Stimulated activated CD8-positive, alpha-beta memory T cell treated with anti-CD3 and anti-CD28 coated beads, Interleukin-2, amount 100 ng/mL, for 48 hours (primary cell): ENCODE results near the gene TNFAIP3.
"Not testable (repeated sequence)": the region's sequence is repeated elsewhere in the genome, so short reads cannot be mapped to it uniquely, and the experiment has no call there.

ENCODE experiments used
- DNase-seq, 2 donors: peaks; one replicate each; pipeline ENCODE4 v3.0.0-alpha.2; 2020; ENCODE audit warnings: low read depth in 2 of 2

TNFAIP3 gene

DNA sequence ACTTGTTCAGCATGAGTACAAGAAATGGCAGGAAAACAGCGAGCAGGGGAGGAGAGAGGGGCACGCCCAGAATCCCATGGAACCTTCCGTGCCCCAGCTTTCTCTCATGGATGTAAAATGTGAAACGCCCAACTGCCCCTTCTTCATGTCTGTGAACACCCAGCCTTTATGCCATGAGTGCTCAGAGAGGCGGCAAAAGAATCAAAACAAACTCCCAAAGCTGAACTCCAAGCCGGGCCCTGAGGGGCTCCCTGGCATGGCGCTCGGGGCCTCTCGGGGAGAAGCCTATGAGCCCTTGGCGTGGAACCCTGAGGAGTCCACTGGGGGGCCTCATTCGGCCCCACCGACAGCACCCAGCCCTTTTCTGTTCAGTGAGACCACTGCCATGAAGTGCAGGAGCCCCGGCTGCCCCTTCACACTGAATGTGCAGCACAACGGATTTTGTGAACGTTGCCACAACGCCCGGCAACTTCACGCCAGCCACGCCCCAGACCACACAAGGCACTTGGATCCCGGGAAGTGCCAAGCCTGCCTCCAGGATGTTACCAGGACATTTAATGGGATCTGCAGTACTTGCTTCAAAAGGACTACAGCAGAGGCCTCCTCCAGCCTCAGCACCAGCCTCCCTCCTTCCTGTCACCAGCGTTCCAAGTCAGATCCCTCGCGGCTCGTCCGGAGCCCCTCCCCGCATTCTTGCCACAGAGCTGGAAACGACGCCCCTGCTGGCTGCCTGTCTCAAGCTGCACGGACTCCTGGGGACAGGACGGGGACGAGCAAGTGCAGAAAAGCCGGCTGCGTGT, 11.6 kb downstream of the TNFAIP3 start:
- DNase-seq = no peak

GRCh38 chr6:137879299-137879698, 12.2 kb downstream of the TNFAIP3 start:
- DNase-seq = no peak

- DNase-seq = no peak
Measured at GRCh38 chr6:137879885-137880745, 13.1 kb downstream of the TNFAIP3 start.

DNA sequence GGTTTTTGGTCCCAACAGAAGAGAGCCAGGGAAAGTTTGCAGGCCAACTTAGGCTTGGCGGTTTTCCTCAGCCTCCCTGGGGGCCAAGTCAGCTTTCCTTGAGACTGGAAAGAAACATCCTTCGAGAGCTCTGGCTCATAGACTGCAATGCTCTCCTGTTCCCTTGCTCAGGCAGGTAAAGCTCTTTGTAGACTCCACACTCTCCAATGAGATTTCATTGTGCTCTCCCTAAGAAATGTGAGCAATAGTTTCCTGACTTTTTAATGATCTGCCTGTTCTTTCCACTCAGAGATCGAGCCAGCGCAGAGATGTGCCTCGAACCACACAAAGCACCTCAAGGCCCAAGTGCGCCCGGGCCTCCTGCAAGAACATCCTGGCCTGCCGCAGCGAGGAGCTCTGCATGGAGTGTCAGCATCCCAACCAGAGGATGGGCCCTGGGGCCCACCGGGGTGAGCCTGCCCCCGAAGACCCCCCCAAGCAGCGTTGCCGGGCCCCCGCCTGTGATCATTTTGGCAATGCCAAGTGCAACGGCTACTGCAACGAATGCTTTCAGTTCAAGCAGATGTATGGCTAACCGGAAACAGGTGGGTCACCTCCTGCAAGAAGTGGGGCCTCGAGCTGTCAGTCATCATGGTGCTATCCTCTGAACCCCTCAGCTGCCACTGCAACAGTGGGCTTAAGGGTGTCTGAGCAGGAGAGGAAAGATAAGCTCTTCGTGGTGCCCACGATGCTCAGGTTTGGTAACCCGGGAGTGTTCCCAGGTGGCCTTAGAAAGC, 13.9 kb downstream of the TNFAIP3 start:
- DNase-seq = no peak

GRCh38 chr6:137881522-137881886, 14.4 kb downstream of the TNFAIP3 start:
- DNase-seq = no peak

GRCh38 chr6:137882225-137882961, 15.3 kb downstream of the TNFAIP3 start:
- DNase-seq = no peak

DNA sequence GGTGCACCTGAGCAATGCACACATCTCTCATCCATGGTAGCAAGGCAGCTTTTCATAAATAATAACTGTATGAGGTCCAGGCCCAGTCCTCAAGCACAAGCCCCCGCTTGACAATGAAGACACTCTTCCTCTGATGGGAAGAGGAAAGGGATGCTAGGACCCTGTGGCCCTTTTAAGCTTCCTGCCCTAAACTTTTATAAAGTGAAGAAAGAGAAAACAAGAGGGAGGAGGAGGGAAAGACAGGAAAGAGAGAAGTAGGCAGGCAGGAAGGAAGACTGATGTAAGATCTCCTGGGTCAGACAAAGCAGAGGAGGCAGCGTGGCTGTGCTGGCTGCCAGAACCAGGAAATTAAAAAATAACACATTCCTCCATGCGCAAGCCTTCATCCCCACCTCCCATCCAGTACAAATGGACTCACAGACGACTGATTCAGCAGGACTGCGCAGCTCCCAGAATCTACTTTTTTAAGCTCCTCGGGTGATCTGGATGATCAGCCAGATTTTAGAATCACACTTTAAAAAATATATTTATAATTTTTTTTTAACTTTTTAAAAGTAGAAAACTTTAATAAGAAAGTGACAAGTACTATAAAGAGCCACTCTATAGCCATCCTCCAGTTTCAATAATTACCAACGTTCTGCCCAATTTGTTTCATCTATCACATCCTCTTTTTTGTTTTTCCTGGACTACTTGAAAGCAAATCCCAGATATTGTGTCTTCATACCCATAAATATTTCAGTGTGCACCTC, 16.5 kb downstream of the TNFAIP3 start:
- DNase-seq = no peak

- DNase-seq = no peak
Measured at GRCh38 chr6:137884149-137884909, 17.3 kb downstream of the TNFAIP3 start.

GRCh38 chr6:137884910-137885229, 17.8 kb downstream of the TNFAIP3 start:
- not testable (repeated sequence) for DNase-seq

- DNase-seq = not testable (repeated sequence)
Measured at GRCh38 chr6:137886226-137886625, 19.2 kb downstream of the TNFAIP3 start.

DNA sequence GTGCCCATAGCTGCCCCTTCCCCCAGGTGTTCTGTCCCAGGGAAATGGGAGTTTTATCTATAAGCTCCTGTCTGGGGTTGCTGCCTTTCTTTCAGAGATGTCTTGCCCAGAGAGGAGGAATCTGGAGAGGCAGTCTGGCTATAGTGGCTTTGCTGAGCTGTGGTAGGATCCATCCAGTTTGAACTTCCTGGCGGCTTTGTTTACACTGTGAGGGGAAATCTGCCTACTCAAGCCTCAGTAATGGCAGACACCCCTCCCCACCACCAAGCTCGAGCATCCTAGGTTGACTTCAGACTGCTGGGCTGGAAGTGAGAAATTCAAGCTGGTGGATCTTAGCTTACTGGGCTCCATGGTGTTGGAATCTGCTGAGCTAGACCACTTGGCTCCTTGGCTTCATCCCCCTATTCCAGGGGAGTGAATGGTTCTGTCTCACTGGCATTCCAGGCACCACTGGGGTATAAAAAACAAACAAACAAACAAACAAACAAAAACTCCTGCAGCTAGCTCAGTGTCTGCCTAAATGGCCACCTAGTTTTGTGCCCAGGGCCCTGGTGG, 24.0 kb downstream of the TNFAIP3 start:
- no peak for DNase-seq

DNA sequence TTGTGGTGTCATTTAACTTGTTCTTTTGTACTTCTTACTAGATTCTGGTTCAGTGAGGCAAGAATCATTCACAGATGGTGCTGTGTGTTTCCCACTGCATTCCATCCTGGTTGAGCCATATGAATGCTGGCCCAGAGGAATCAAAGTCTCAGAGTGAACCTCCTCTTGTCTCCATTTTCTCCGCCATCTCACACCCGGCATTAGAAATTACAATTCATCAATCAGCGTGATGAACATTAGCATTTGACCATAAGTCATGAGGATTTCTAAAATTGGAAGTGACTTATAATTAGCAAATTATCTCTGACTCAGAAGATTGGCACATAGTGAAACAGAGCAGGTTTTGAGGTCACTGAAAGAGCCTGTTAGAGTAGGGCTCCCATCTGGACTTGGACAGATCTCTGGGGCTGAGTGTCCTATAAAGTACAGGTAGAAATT, 25.2 kb downstream of the TNFAIP3 start:
- DNase-seq = no peak

DNA sequence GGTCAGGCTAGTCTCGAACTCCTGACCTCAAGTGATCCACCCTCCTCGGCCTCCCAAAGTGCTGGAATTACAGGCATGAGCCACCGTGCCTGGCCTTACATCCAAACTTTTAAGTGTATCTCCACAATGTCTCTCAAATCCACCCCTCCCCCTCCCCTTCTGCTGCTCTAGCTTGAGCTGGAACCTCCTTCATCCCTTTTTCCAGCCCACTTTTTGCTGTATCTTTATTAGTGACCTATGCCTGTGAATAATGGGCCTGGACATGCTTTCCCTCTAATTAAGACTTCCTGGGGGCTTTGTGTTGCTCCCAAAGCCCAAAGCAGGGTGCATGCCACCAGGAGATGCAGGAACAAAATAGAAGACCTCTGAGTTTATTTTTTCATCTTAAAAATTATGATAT, 26.1 kb downstream of the TNFAIP3 start:
- no peak for DNase-seq

DNA sequence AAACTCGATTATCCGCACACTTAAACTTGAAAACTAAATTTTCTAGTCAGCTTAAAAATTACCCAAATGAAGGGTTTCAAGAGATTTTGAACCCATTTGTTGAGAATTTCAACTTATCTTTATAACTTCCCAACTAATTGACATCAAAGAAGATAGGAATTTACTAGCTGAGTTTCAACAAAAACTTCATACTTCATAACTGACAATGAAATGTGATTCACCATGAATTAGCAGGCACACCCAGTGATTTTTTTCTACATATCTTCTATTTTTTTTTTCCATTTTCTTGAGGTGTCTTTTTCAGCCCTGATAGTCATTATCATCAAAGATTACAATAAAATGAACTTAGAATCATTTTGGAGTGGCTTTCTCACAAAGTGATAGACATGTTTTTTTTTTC, 26.7 kb downstream of the TNFAIP3 start:
- no peak for DNase-seq

GRCh38 chr6:137894378-137894777, 27.3 kb downstream of the TNFAIP3 start:
- DNase-seq = not testable (repeated sequence)

GRCh38 chr6:137894779-137895385, 27.8 kb downstream of the TNFAIP3 start:
- no peak for DNase-seq

GRCh38 chr6:137896647-137897046, 29.6 kb downstream of the TNFAIP3 start:
- no peak for DNase-seq

GRCh38 chr6:137900815-137901214, 33.8 kb downstream of the TNFAIP3 start:
- no peak for DNase-seq

DNA sequence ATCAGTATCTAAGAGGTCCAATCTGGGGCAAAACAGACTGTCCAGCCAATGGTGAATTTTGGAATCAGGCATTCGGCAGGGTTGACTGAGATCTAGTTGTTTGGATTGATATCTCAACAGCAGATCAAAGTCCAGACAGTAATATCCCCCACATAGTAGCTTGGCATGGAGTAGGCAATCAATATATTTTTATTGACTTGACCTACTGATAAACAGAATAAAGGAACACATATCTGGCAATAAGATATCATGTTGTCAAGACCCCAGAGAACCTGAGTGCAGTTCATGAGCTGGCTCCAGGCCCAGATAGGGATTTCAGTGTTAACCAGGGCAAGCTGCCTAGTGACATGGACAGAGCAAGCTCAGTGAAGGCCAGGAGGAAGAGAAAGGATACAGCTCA, 34.4 kb downstream of the TNFAIP3 start:
- no peak for DNase-seq
